PC-9 (cell line): ENCODE results near the gene MGAT3.

ENCODE experiments used
- CTCF ChIP-seq: fragments of 200-600 bp; sonication (generic); conservative IDR thresholded peaks from 2 replicates; pipeline ENCODE4 v1.6.1; 2017; ENCODE audit warnings: mixed run types, antibody characterized with exemption, mild to moderate bottlenecking, moderate library complexity
- EZH2 ChIP-seq: fragments of 200-600 bp; sonication (generic); IDR thresholded peaks from 2 replicates; pipeline ENCODE4 v1.8.0; 2017; ENCODE audit warnings: antibody characterized with exemption, low read depth

- TF ChIP-seq CTCF (no peak), EZH2 (no peak)
Observed at GRCh38 chr22:39427751-39428596, 28.8 kb upstream of the MGAT3 start.
